ENCODE measurements around the gene ARL8B. TPM values are rescaled to one million over a fixed set of nuclear protein-coding genes. Genes with fewer than 3 reads are reported as not detected.

ARL8B gene
- polyA plus RNA-seq, 4 donors, result 25.0 to 70.4 (median 31.6) TPM

DNA sequence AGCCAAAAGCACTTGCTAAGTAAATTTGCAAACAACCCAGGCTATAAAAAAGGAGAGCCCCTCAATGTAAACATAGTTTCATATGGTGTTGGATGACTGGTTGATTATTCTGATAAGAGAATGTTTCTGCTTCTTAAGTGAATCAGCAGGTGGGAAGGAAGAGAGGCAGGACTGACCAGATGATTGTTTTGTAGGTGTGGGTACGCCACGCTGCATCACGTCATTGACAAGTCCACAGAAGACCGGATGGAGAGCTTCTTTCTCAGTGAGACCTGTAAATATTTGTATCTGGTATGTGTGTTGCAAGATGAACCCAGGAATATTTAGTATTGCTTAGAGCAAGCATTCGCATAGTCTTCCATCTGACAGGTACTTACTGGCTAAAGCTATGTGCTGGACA lies 88.8 kb downstream of the ARL8B start:
- Histone ChIP-seq H3K27me3 (ENCODE audit: control insufficient read depth in 3 of 3, insufficient read depth in 3 of 3, low read length in 3 of 3) (no peaks in the 10 kb centered on the region), H3K9me3 (ENCODE audit: control insufficient read depth in 2 of 2, insufficient read depth in 1 of 2, low read depth in 1 of 2, low read length in 1 of 2) (no peaks in the 10 kb centered on the region), H3K4me3 (ENCODE audit: low read depth in 1 of 3, low read length in 3 of 3) (no peak overlapping the region), H3K36me3 (ENCODE audit: control insufficient read depth in 3 of 3, insufficient read depth in 2 of 3, low read depth in 1 of 3, low read length in 3 of 3) (peaks cover 25 to 62% (median 59%) of the 10 kb centered on the region in 3 donors), H3K4me1 (ENCODE audit: control insufficient read depth in 3 of 3, insufficient read depth in 2 of 3, low read depth in 1 of 3, low read length in 2 of 3) (no peaks in the 10 kb centered on the region), H3K27ac (ENCODE audit: low read depth in 1 of 3, low read length in 2 of 3) (no peak overlapping the region)
- no peak for FAIRE-seq
- 85 to 96% (median 90%) methylated on average over 5 of the region's 5 CpGs for WGBS, 3 donors
- DNase-seq, result peak; percentile 17 to 43

DNA sequence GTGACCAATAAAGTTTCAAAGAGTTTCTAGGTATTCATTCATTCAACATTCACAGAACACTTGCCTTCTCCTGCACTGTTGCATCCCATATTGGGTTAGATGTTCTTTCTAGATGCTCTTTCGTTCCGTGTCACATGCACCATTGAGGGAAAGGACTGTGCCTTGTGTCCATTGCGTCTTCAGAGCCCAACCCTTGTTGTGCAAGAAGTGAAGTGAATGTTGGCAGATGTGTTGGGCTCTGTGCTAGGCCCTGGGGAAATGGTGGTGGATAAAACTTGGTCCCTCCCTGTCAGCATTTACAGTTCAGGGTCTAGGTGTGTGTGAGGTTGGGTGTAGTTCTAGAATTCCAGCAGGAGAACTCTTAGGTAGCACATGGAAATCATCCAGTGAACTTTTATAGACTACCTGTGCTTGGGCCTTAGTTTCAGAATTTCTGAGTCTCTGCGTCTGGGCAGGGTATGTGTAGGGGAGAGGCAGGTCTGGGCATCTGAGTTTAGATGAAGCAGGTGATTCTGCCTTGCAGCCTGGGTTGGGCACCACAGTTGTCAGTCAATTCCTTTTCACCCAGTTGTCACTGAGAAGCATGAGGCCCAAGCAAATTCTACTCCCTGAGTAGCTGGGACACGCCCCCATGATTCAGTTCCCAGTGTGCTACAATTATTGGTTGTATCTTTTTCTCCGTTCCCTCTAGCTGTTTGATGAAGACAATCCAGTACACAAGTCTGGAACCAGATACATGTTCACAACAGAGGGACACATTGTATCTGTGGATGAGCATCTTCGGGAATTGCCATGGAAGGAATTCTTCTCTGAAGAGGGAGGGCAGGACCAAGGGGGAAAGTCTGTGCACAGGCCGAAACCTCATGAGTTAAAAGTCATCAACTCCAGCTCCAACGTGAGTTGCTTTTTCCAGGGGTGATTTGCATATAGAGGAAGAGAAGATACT lies 90.8 kb downstream of the ARL8B start:
- Histone ChIP-seq H3K4me3 (ENCODE audit: low read depth in 1 of 3, low read length in 3 of 3) (no peak overlapping the region), H3K9me3 (ENCODE audit: control insufficient read depth in 2 of 2, insufficient read depth in 1 of 2, low read depth in 1 of 2, low read length in 1 of 2) (no peaks in the 10 kb centered on the region), H3K27me3 (ENCODE audit: control insufficient read depth in 3 of 3, insufficient read depth in 3 of 3, low read length in 3 of 3) (no peaks in the 10 kb centered on the region), H3K4me1 (ENCODE audit: control insufficient read depth in 3 of 3, insufficient read depth in 2 of 3, low read depth in 1 of 3, low read length in 2 of 3) (peaks cover 0 to 2% (median 2%) of the 10 kb centered on the region in 3 donors), H3K27ac (ENCODE audit: low read depth in 1 of 3, low read length in 2 of 3) (no peak overlapping the region), H3K36me3 (ENCODE audit: control insufficient read depth in 3 of 3, insufficient read depth in 2 of 3, low read depth in 1 of 3, low read length in 3 of 3) (peaks cover 16 to 58% (median 56%) of the 10 kb centered on the region in 3 donors)
- no peak for FAIRE-seq
- 88 to 89% (median 88%) methylated on average over 9 of the region's 9 CpGs for WGBS, 3 donors
- no peak for DNase-seq

DNA sequence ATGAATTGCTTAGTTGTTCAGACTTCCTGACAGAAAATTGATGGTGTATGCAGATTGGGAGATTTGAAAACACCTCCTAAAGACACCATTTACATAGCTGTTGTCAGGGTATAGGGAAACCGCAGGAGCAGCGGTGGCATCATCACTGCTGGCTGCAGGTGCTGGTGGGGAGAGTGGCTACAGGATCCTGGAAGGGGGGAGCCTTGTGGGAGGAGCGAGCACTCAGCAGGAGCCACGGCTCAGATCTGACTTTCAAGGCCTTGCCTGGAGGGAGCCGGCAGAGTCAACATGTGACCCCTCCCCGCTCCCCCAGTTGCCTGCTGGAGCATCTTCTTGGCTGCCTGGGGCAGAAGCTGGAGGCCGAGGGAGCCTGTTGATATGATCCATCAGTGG lies 91.5 kb downstream of the ARL8B start:
- Histone ChIP-seq H3K27me3 (ENCODE audit: control insufficient read depth in 3 of 3, insufficient read depth in 3 of 3, low read length in 3 of 3) (no peaks in the 10 kb centered on the region), H3K36me3 (ENCODE audit: control insufficient read depth in 3 of 3, insufficient read depth in 2 of 3, low read depth in 1 of 3, low read length in 3 of 3) (peaks cover 16 to 57% (median 51%) of the 10 kb centered on the region in 3 donors), H3K4me1 (ENCODE audit: control insufficient read depth in 3 of 3, insufficient read depth in 2 of 3, low read depth in 1 of 3, low read length in 2 of 3) (peaks cover 0 to 6% (median 2%) of the 10 kb centered on the region in 3 donors), H3K27ac (ENCODE audit: low read depth in 1 of 3, low read length in 2 of 3) (no peak overlapping the region), H3K9me3 (ENCODE audit: control insufficient read depth in 2 of 2, insufficient read depth in 1 of 2, low read depth in 1 of 2, low read length in 1 of 2) (no peaks in the 10 kb centered on the region), H3K4me3 (ENCODE audit: low read depth in 1 of 3, low read length in 3 of 3) (no peak overlapping the region)
- no peak for FAIRE-seq
- DNase-seq, result no peak
- WGBS, 3 donors, result 81 to 93% (median 90%) methylated on average over 6 to 7 of the region's 7 CpGs

DNA sequence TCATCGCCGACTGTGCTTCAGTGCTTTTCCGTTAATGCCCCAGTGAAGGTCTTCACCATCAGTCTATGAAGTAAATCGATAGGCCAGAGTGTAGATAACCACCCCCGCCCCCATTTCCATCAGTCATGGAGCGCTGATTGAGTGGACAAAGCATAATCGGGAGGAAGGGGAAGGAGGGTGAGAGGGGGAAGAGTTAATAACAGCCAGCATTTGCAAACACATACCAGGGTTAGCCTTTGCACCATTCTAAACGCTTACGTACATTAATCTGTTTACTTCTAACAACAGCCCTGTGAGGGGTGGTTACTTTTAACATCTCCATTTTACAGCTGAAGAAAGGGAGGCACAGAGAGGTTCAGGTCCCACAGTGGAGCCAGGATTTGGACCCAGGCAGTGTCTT lies 92.3 kb downstream of the ARL8B start:
- WGBS, 3 donors, result 69 to 79% (median 72%) methylated on average over 9 of the region's 9 CpGs
- no peak for DNase-seq
- Histone ChIP-seq H3K4me3 (ENCODE audit: low read depth in 1 of 3, low read length in 3 of 3) (no peak overlapping the region), H3K27ac (ENCODE audit: low read depth in 1 of 3, low read length in 2 of 3) (no peak overlapping the region), H3K4me1 (ENCODE audit: control insufficient read depth in 3 of 3, insufficient read depth in 2 of 3, low read depth in 1 of 3, low read length in 2 of 3) (peaks cover 0 to 7% (median 2%) of the 10 kb centered on the region in 3 donors), H3K27me3 (ENCODE audit: control insufficient read depth in 3 of 3, insufficient read depth in 3 of 3, low read length in 3 of 3) (no peaks in the 10 kb centered on the region), H3K36me3 (ENCODE audit: control insufficient read depth in 3 of 3, insufficient read depth in 2 of 3, low read depth in 1 of 3, low read length in 3 of 3) (peaks cover 16 to 54% (median 45%) of the 10 kb centered on the region in 3 donors), H3K9me3 (ENCODE audit: control insufficient read depth in 2 of 2, insufficient read depth in 1 of 2, low read depth in 1 of 2, low read length in 1 of 2) (no peaks in the 10 kb centered on the region)
- no peak for FAIRE-seq

DNA sequence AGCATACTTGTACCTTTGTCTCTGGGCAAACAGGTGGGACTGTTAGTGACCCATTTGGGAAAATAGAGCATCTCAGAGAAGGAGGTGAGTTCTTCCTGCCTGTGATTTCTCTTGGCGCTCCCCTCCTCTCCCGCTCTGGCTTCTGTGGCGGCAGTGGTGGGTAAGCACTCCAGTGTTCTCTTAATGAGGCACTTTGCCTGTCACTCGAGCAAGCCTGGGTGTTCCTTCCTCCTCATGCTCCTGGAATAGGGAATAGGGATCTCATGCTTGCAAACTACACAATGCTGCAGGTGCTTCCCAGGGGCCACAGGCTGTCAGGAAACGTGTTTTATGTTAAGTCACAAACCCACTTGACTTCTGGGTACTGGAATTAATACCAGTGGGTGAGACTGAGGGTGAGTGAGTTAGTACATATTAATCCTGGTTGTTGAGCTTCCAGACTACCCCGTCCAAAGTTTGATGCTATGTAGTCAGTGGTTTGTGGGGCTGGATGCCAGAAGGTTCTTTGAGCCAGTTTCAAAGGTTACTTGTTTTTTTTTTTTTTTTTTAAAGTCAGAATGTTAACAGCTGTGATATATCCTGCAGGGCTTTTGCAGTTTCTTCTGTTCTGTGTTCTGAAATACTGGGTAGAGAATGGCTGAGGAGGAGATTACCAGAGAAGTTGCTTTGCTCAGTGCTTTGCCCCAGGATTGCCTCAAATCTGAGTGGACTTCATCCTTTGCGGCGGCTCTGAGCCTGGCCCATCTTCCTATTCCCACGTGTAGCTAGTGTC lies 95.9 kb downstream of the ARL8B start:
- H3K36me3 ChIP-seq (ENCODE audit: control insufficient read depth in 3 of 3, insufficient read depth in 2 of 3, low read depth in 1 of 3, low read length in 3 of 3), result peaks cover 10 to 39% (median 23%) of the 10 kb centered on the region in 3 donors
- DNase-seq, result peak; percentile 41 to 77
- peaks cover 0 to 13% (median 2%) of the 10 kb centered on the region in 3 donors for H3K4me1 ChIP-seq (ENCODE audit: control insufficient read depth in 3 of 3, insufficient read depth in 2 of 3, low read depth in 1 of 3, low read length in 2 of 3)
- no peak overlapping the region for H3K27ac ChIP-seq (ENCODE audit: low read depth in 1 of 3, low read length in 2 of 3)
- 45 to 58% (median 51%) methylated on average over 9 of the region's 9 CpGs for WGBS, 3 donors
- H3K27me3 ChIP-seq (ENCODE audit: control insufficient read depth in 3 of 3, insufficient read depth in 3 of 3, low read length in 3 of 3), result no peaks in the 10 kb centered on the region
- no peak overlapping the region for H3K4me3 ChIP-seq (ENCODE audit: low read depth in 1 of 3, low read length in 3 of 3)
- H3K9me3 ChIP-seq (ENCODE audit: control insufficient read depth in 2 of 2, insufficient read depth in 1 of 2, low read depth in 1 of 2, low read length in 1 of 2), result no peaks in the 10 kb centered on the region
- FAIRE-seq, result no peak

DNA sequence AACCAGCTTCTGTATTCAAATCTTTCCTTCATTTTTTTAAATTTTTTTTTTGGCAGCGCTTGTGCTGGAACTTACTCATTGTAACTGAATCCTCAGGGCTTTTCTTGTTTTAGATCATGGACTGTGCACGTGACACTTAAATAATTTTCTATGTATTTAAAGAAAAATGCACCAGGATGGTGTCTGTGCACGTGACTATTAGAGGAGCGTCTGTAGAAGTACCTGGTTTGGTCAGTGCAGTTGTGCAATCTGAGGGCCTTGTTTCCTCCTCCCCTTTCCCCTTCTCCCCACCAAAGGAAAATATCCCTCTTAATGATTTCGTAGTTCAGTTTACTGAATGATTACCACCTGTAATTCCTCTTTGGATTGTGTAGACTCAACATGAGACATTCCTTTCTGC lies 96.7 kb downstream of the ARL8B start:
- no peak for FAIRE-seq
- WGBS, 3 donors, result 54 to 75% (median 70%) methylated on average over 5 of the region's 5 CpGs

DNA sequence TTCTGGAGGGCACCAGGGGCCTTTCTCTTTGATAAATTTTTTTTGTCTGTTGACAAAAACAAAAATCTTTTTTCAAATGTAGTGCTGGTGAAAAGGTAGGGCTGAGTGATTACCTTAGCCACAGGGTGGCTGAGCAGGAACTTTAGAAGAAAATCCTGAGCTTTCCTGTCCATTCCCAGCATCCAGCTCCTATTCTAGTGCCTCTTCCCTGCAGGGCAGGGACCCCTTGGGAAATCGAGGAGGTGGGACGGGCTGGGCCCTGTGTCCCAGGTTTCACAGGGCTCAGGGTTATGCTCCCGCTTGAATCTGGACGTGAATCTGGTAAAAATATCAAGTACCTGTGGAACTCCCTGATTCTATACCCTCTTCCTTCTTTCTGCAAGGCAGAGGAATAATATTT lies 97.1 kb downstream of the ARL8B start:
- H3K27me3 ChIP-seq (ENCODE audit: control insufficient read depth in 3 of 3, insufficient read depth in 3 of 3, low read length in 3 of 3), result no peaks in the 10 kb centered on the region

More for the DNA sequence above, 96.7 kb downstream of the ARL8B start:
- no peak overlapping the region for H3K4me3 ChIP-seq (ENCODE audit: low read depth in 1 of 3, low read length in 3 of 3)
- H3K9me3 ChIP-seq (ENCODE audit: control insufficient read depth in 2 of 2, insufficient read depth in 1 of 2, low read depth in 1 of 2, low read length in 1 of 2), result no peaks in the 10 kb centered on the region
- DNase-seq, result no peak
- H3K27me3 ChIP-seq (ENCODE audit: control insufficient read depth in 3 of 3, insufficient read depth in 3 of 3, low read length in 3 of 3), result no peaks in the 10 kb centered on the region
- no peak overlapping the region for H3K27ac ChIP-seq (ENCODE audit: low read depth in 1 of 3, low read length in 2 of 3)
- peaks cover 5 to 32% (median 15%) of the 10 kb centered on the region in 3 donors for H3K36me3 ChIP-seq (ENCODE audit: control insufficient read depth in 3 of 3, insufficient read depth in 2 of 3, low read depth in 1 of 3, low read length in 3 of 3)
- peaks cover 0 to 13% (median 2%) of the 10 kb centered on the region in 3 donors for H3K4me1 ChIP-seq (ENCODE audit: control insufficient read depth in 3 of 3, insufficient read depth in 2 of 3, low read depth in 1 of 3, low read length in 2 of 3)

DNA sequence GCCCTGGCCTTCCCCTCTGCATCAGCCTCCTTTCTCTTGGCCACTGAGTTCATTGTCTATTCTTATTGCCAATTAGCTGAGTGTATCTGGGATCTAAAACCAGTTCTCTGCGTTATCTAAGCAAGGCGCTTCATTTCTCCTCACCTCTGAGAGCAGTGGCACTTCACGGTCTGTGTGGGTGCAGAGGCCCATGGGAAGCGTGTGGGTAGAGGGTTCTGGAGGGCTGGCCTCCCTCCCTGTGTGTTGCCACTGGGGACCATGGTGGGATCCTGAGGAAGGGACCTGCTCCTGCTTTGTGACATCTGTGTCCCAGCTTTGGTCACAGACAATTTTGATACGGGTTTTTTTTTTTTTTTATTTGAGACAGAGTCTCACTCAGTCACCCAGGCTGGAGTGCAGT lies 98.1 kb downstream of the ARL8B start:
- Histone ChIP-seq H3K4me1 (ENCODE audit: control insufficient read depth in 3 of 3, insufficient read depth in 2 of 3, low read depth in 1 of 3, low read length in 2 of 3) (peaks cover 0 to 13% (median 2%) of the 10 kb centered on the region in 3 donors), H3K4me3 (ENCODE audit: low read depth in 1 of 3, low read length in 3 of 3) (no peak overlapping the region), H3K9me3 (ENCODE audit: control insufficient read depth in 2 of 2, insufficient read depth in 1 of 2, low read depth in 1 of 2, low read length in 1 of 2) (no peaks in the 10 kb centered on the region), H3K27ac (ENCODE audit: low read depth in 1 of 3, low read length in 2 of 3) (no peak overlapping the region), H3K27me3 (ENCODE audit: control insufficient read depth in 3 of 3, insufficient read depth in 3 of 3, low read length in 3 of 3) (no peaks in the 10 kb centered on the region), H3K36me3 (ENCODE audit: control insufficient read depth in 3 of 3, insufficient read depth in 2 of 3, low read depth in 1 of 3, low read length in 3 of 3) (peaks cover 4 to 20% (median 11%) of the 10 kb centered on the region in 3 donors)
- FAIRE-seq (no peak), DNase-seq (no peak)
- 51 to 64% (median 61%) methylated on average over 5 of the region's 5 CpGs for WGBS, 3 donors

More for the DNA sequence above, 97.1 kb downstream of the ARL8B start:
- Histone ChIP-seq H3K36me3 (ENCODE audit: control insufficient read depth in 3 of 3, insufficient read depth in 2 of 3, low read depth in 1 of 3, low read length in 3 of 3) (peaks cover 4 to 28% (median 14%) of the 10 kb centered on the region in 3 donors), H3K4me3 (ENCODE audit: low read depth in 1 of 3, low read length in 3 of 3) (no peak overlapping the region), H3K9me3 (ENCODE audit: control insufficient read depth in 2 of 2, insufficient read depth in 1 of 2, low read depth in 1 of 2, low read length in 1 of 2) (no peaks in the 10 kb centered on the region), H3K4me1 (ENCODE audit: control insufficient read depth in 3 of 3, insufficient read depth in 2 of 3, low read depth in 1 of 3, low read length in 2 of 3) (peaks cover 0 to 13% (median 2%) of the 10 kb centered on the region in 3 donors), H3K27ac (ENCODE audit: low read depth in 1 of 3, low read length in 2 of 3) (no peak overlapping the region)
- 89 to 90% (median 90%) methylated on average over 4 of the region's 4 CpGs for WGBS, 3 donors
- no peak for DNase-seq
- no peak for FAIRE-seq

All from small intestine (tissue), 7 donors.